ENCODE data around the gene PCID2. TPM values are rescaled to one million over a fixed set of nuclear protein-coding genes. Genes with fewer than 3 reads are reported as not detected.

Gene PCID2
- polyA plus RNA-seq, 1 of the 3 experiments (the other 2 are of a cell fraction): 69.8 TPM

GRCh38 chr13:113195360-113195759 lies 13.1 kb downstream of the PCID2 start:
- TF ChIP-seq RCOR1 (IDR thresholded peaks at IDR 0.05; ENCODE audit: low read length): no peak
- no peak for TF ChIP-seq USF1 (IDR thresholded peaks at IDR 0.05; ENCODE audit: borderline replicate concordance, low read depth)
- no peak for TF ChIP-seq YY1 (IDR thresholded peaks at IDR 0.05; ENCODE audit: low read depth)
- no peak for TF ChIP-seq TCF12 (IDR thresholded peaks at IDR 0.05)
- no peak for TF ChIP-seq MXI1 (IDR thresholded peaks at IDR 0.05; ENCODE audit: low read depth, low read length)
- no peak for TF ChIP-seq REST (IDR thresholded peaks at IDR 0.05; ENCODE audit: low read depth, low read length)
- no peak for TF ChIP-seq NFIC (IDR thresholded peaks at IDR 0.05; ENCODE audit: borderline replicate concordance)
- TF ChIP-seq EZH2phosphoT487 (IDR thresholded peaks at IDR 0.05; ENCODE audit: borderline replicate concordance, low read depth): no peak
- Histone ChIP-seq H3K9me2 (no peaks in the 10 kb centered on the region), H2AFZ (ENCODE audit: low read depth) (no peak overlapping the region), H3K4me1 (ENCODE audit: control insufficient read depth in 1 of 2, insufficient read depth in 2 of 2, low read depth in 1 of 2, low read length in 1 of 2) (no peaks in the 10 kb centered on the region), H3K4me3 (ENCODE audit: low read depth in 2 of 2, low read length in 1 of 2) (no peak overlapping the region), H3K4me2 (no peak overlapping the region), H3K27me3 (ENCODE audit: insufficient read depth) (no peaks in the 10 kb centered on the region), H3K9me3 (no peaks in the 10 kb centered on the region), H3K27ac (ENCODE audit: low read depth in 2 of 2, low read length in 1 of 2) (no peak overlapping the region), H3K9ac (no peak overlapping the region), H3F3A (replicated peaks; ENCODE audit: insufficient read depth) (peaks cover 4% of the 10 kb centered on the region), H4K20me1 (ENCODE audit: insufficient read depth) (no peaks in the 10 kb centered on the region), H3K79me2 (ENCODE audit: insufficient read depth) (peaks cover 30% of the 10 kb centered on the region), H3K36me3 (replicated peaks in 1 of 2; ENCODE audit: control insufficient read depth in 1 of 2, insufficient read depth in 2 of 2, low read length in 1 of 2) (peaks cover 52 to 83% of the 10 kb centered on the region in 2 experiments)
- 98% methylated on average over 6 of the region's 6 CpGs for WGBS (ENCODE audit: low lambda C conversion rate)
- CTCF ChIA-PET: no interaction called here
- no peak for DNase-seq
- POLR2A ChIA-PET: no interaction called here

GRCh38 chr13:113192902-113193301 lies 15.6 kb downstream of the PCID2 start:
- Histone ChIP-seq H3K4me2 (no peak overlapping the region), H3K4me1 (ENCODE audit: control insufficient read depth in 1 of 2, insufficient read depth in 2 of 2, low read depth in 1 of 2, low read length in 1 of 2) (peaks cover 0 to 2% of the 10 kb centered on the region in 2 experiments; a peak in 2 of 4 replicates), H3K9ac (no peak overlapping the region), H3K79me2 (ENCODE audit: insufficient read depth) (peaks cover 6% of the 10 kb centered on the region), H3K27ac (ENCODE audit: low read depth in 2 of 2, low read length in 1 of 2) (no peak overlapping the region), H3K27me3 (ENCODE audit: insufficient read depth) (no peaks in the 10 kb centered on the region), H2AFZ (ENCODE audit: low read depth) (no peak overlapping the region), H3K9me3 (no peaks in the 10 kb centered on the region), H4K20me1 (ENCODE audit: insufficient read depth) (no peaks in the 10 kb centered on the region), H3K9me2 (no peaks in the 10 kb centered on the region), H3K4me3 (ENCODE audit: low read depth in 2 of 2, low read length in 1 of 2) (no peak overlapping the region), H3K36me3 (replicated peaks in 1 of 2; ENCODE audit: control insufficient read depth in 1 of 2, insufficient read depth in 2 of 2, low read length in 1 of 2) (peaks cover 56 to 82% of the 10 kb centered on the region in 2 experiments), H3F3A (replicated peaks; ENCODE audit: insufficient read depth) (peaks cover 11% of the 10 kb centered on the region)
- 92% methylated on average over 2 of the region's 2 CpGs for WGBS (ENCODE audit: low lambda C conversion rate)
- ChIA-PET CTCF (interaction anchor here (0.9 kb wide), 1 partner anchor 201 kb away, joined by 3 read pairs; no protein-coding TSS in a partner anchor), POLR2A (no interaction called here)
- no peak for TF ChIP-seq MEF2A (IDR thresholded peaks at IDR 0.05; ENCODE audit: borderline replicate concordance, low read depth)
- no peak for TF ChIP-seq GABPA (IDR thresholded peaks at IDR 0.05; ENCODE audit: low read depth)
- no peak for TF ChIP-seq FOSL2 (IDR thresholded peaks at IDR 0.05; ENCODE audit: borderline replicate concordance, low read depth)
- no peak for DNase-seq

Data from SK-N-SH (cell line).